GM12864 (cell line): ENCODE measurements around the gene BHLHA15.

ENCODE experiments used
- DNase-seq: peaks from one replicate; pipeline ENCODE4 v3.0.0-alpha.2; 2011; ENCODE audit warnings: low read depth
- H3K4me3 ChIP-seq: 2 replicates; pipeline ENCODE4 v1.5.1; 2011; ENCODE audit warnings: mild to moderate bottlenecking, low read depth, low read length, control low read depth
- CTCF ChIP-seq: IDR thresholded peaks from 2 replicates; pipeline ENCODE4 v1.5.1; 2011; ENCODE audit warnings: low read depth, mild to moderate bottlenecking, moderate library complexity, low read length, control low read depth, inconsistent platforms; ENCODE audit errors: missing control alignments

BHLHA15 gene

GRCh38 chr7:98249106-98249505 lies 37.9 kb downstream of the BHLHA15 start:
- DNase-seq = no peak
- TF ChIP-seq CTCF = no peak
- no peak overlapping the region for H3K4me3 ChIP-seq

DNA sequence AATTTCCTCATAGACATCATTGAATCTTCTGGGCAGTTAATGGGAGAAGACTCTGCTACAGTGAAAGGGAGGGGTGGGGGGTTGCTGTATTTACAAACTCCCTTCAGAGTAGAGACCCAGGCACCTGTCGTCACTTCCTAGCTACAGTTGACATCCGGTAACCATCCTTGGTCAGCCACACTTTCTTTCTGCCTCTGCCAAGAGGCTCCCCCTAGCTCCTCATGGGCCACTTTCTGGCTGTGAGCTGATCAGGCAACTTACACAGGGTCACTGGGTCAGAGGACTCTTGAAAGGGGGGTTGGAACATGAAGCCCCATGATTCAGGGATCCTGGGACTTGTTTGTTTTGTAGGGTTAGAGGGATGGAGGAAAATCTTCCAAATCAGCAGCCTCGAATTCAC lies 39.5 kb downstream of the BHLHA15 start:
- peak; percentile 39 for DNase-seq
- peak overlapping the region; percentile 96 for H3K4me3 ChIP-seq
- TF ChIP-seq CTCF = peak; percentile 17

GRCh38 chr7:98251231-98251600 lies 40.0 kb downstream of the BHLHA15 start:
- H3K4me3 ChIP-seq = peak overlapping the region; percentile 96
- TF ChIP-seq CTCF = no peak
- peak; percentile 48 for DNase-seq

DNA sequence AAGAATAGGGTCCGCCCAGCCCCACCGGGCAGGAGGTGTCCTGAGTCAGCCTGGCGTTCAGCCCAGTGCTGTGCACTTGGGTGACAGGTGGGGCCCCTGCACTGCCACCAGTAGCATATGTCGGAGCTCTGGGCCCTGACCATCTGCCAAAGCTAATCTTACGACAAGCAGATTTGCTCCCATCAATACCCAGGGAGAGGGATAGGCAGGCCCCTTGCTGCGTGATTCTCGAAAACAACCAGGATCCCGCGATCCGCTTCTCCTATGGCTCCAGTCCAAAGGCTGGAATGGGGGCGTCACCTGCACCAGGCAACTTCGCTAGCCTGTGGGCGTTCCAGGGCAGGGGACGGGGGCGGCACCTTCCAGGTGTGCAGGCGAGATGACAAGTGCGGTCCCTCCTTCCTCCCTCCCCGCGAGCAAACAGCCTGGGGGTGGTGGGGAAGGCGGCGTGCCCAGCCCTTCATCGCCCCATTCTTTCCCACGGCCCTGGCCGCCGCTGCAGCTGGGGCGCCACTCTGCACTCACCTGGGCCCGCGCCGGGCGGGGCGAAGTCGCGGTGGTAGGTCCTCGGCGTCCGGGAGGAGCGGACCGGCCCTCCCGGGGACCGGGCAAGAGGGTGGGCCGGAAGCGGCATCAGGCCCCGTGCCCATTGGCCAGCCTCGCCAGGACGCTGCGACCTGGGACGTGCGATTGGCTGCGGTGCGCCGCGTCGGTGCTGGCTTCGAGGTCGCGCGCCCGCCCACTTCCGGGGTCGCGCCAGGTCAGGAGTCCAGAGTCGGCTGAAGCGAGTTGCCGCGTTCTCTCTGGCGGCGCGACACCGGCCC lies 40.6 kb downstream of the BHLHA15 start, which contains the start of gene TECPR1:
Gene TECPR1, minus strand, starts transcription at position 632 of the 824 bp plus-strand sequence. CDS start 6,086 bp downstream, outside the sequence.
- TF ChIP-seq CTCF = no peak
- H3K4me3 ChIP-seq = peak within 1 kb of the TSS; percentile 96
- DNase-seq = peak; percentile 78

DNA sequence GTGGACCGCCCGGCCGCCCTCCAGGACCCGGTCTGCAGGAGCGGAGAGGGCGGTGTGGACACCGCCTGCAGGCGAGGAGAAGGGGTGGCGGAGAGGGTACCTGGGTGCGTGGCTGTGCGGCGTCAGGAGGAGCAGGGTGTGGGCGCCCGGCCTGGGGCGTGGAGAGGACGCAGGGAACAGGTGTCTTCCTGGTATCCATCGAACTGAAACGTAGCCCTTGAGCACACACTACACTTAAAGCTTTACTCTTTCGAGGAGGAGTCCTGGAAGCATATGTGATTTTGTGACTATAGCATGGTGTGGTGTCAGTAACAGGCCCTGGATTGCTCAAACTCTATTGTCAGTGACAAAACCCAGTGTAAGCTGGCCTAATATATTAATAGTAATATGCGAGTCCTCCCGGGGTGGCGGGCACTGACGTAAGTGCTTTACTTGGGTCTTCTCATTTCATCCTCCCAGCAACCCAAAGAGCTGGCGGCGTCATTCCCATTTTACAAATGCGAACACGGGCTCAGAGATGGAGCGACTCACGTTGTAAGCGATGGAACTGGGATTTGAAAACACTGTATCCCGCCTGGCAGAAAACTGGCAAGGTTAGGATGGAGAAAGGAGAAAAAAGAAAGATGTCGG lies 41.3 kb downstream of the BHLHA15 start:
- H3K4me3 ChIP-seq = peak overlapping the region; percentile 96
- DNase-seq = peak; percentile 2
- no peak for TF ChIP-seq CTCF

GRCh38 chr7:98254516-98254915 lies 43.3 kb downstream of the BHLHA15 start:
- no peak for TF ChIP-seq CTCF
- no peak overlapping the region for H3K4me3 ChIP-seq
- no peak for DNase-seq
